Right cardiac atrium (tissue), 5 donors: ENCODE data around the gene PPFIBP2. TPM values are rescaled to one million over a fixed set of nuclear protein-coding genes. Genes with fewer than 3 reads are reported as not detected.

Experiments used
- ATAC-seq, 2 donors: fragments of 200-7000 bp; cut with Tn5 transposase; one replicate each; pipeline versions ENCODE4 v1.8.0 to v1.9.1; 2020; ENCODE audit warnings: moderate library complexity in 2 of 2, mild to moderate bottlenecking in 1 of 2
- DNase-seq, 3 donors: peaks; one replicate each; pipeline ENCODE4 v3.0.0-alpha.2; 2020
- H3K27ac ChIP-seq: one replicate; pipeline ENCODE4 v1.5.1; 2013; ENCODE audit warnings: mild to moderate bottlenecking, low read length, control low read depth, moderate library complexity
- H3K27me3 ChIP-seq: one replicate; pipeline ENCODE4 v1.6.1; 2013; ENCODE audit not compliant: control insufficient read depth, insufficient read depth
- H3K4me1 ChIP-seq: one replicate; pipeline ENCODE4 v1.6.1; 2013; ENCODE audit warnings: low read length; ENCODE audit not compliant: control insufficient read depth, insufficient read depth
- H3K4me3 ChIP-seq: one replicate; pipeline ENCODE4 v1.5.1; 2013; ENCODE audit warnings: low read length, control low read depth
- H3K9me3 ChIP-seq: one replicate; pipeline ENCODE4 v1.6.1; 2013; ENCODE audit warnings: low read length; ENCODE audit not compliant: control insufficient read depth
- WGBS: extraction: QIAGEN DNeasy Blood & Tissue Kit; methylation state at CpG from one replicate; pipeline ENCODE4 v1.1.7; 2013; 5-methylcytosine and 5-hydroxymethylcytosine counted together
- intact Hi-C, 4 donors: fragments of 100-400 bp; cut with DNase I; formaldehyde crosslinking; loops; one replicate each; pipeline versions ENCODE4 v1.11.0 to v1.14.0; 2022 to 2023
- polyA plus RNA-seq: library from polyadenylated mRNA; stranded (reverse); fragments of 200-250 nt; gene quantifications from one replicate; pipeline ENCODE4 v1.2.3, GENCODE V29; 2013
- total RNA-seq, 4 donors: library from RNA; stranded (reverse); fragmentation: NEBNext Ultra II Directional; extraction: Animal tissue kit (Norgen Biotek cat#: 25700); gene quantifications; one replicate each; pipeline ENCODE4 v1.2.1, GENCODE V29; 2021
- donor health status: healthy with polysubstance abuse.
- donor health status: DM: no; HTN: yes; CAD: no.
- donor health status: DM: no; HTN: no; CAD: no.
- donor health status: DM: no; HTN: yes; CAD: no; lungs with severe emphysema.
- donor health status: DM: yes; HTN: yes; CAD: no.

The PPFIBP2 gene
- total and polyA plus RNA-seq, 5 donors, result 13.7 to 45.3 (median 25.0) TPM

GRCh38 chr11:7527029-7527428, 13.2 kb downstream of the PPFIBP2 start:
- no peak for ATAC-seq
- H3K4me1 ChIP-seq, result peaks cover 6% of the 10 kb centered on the region

GRCh38 chr11:7528514-7529049, 14.8 kb downstream of the PPFIBP2 start:
- no peaks in the 10 kb centered on the region for H3K9me3 ChIP-seq
- peaks cover 4% of the 10 kb centered on the region for H3K4me1 ChIP-seq
- ATAC-seq (no peak), DNase-seq (no peak)
- H3K27me3 ChIP-seq, result no peaks in the 10 kb centered on the region
- 96% methylated on average over 4 of the region's 4 CpGs for WGBS
- H3K4me3 ChIP-seq, result no peak overlapping the region
- no peak overlapping the region for H3K27ac ChIP-seq
- intact Hi-C loops, result no loop called here

More at GRCh38 chr11:7527029-7527428, 13.2 kb downstream of the PPFIBP2 start:
- intact Hi-C loops, result no loop called here
- Histone ChIP-seq H3K9me3 (no peaks in the 10 kb centered on the region), H3K4me3 (no peak overlapping the region), H3K27ac (no peak overlapping the region), H3K27me3 (no peaks in the 10 kb centered on the region)
- 69% methylated on average over 1 of the region's 1 CpG for WGBS
- DNase-seq, result no peak

- H3K27me3 ChIP-seq, result no peaks in the 10 kb centered on the region
- no peak overlapping the region for H3K4me3 ChIP-seq
- WGBS, result 89% methylated on average over 1 of the region's 1 CpG
- H3K9me3 ChIP-seq, result no peaks in the 10 kb centered on the region
- intact Hi-C loops, result no loop called here
- no peak for DNase-seq
- no peak for ATAC-seq
- H3K4me1 ChIP-seq, result peaks cover 1% of the 10 kb centered on the region
- H3K27ac ChIP-seq, result no peak overlapping the region
Observed at GRCh38 chr11:7530013-7530640, 16.3 kb downstream of the PPFIBP2 start.

GRCh38 chr11:7531011-7531410, 17.2 kb downstream of the PPFIBP2 start:
- DNase-seq (no peak), ATAC-seq (no peak)
- Histone ChIP-seq H3K27ac (no peak overlapping the region), H3K4me1 (peaks cover 1% of the 10 kb centered on the region), H3K9me3 (no peaks in the 10 kb centered on the region), H3K4me3 (no peak overlapping the region), H3K27me3 (no peaks in the 10 kb centered on the region)
- intact Hi-C loops, result no loop called here

- Histone ChIP-seq H3K27ac (no peak overlapping the region), H3K4me3 (no peak overlapping the region), H3K4me1 (peaks cover 1% of the 10 kb centered on the region), H3K27me3 (no peaks in the 10 kb centered on the region), H3K9me3 (no peaks in the 10 kb centered on the region)
- intact Hi-C loops, result no loop called here
- DNase-seq (peak in 1 of 3 donors; percentile 60), ATAC-seq (no peak)
- WGBS, result 75% methylated on average over 8 of the region's 8 CpGs
Observed at GRCh38 chr11:7532405-7533145, 18.8 kb downstream of the PPFIBP2 start.

- H3K27ac ChIP-seq, result no peak overlapping the region
- DNase-seq (no peak), ATAC-seq (no peak)
- no peaks in the 10 kb centered on the region for H3K9me3 ChIP-seq
- intact Hi-C loops, result no loop called here
- no peak overlapping the region for H3K4me3 ChIP-seq
- peaks cover 1% of the 10 kb centered on the region for H3K4me1 ChIP-seq
- 88% methylated on average over 8 of the region's 8 CpGs for WGBS
- H3K27me3 ChIP-seq, result no peaks in the 10 kb centered on the region
Observed at GRCh38 chr11:7533199-7534041, 19.6 kb downstream of the PPFIBP2 start.

GRCh38 chr11:7534042-7534378, 20.2 kb downstream of the PPFIBP2 start:
- H3K9me3 ChIP-seq, result no peaks in the 10 kb centered on the region
- peaks cover 1% of the 10 kb centered on the region for H3K4me1 ChIP-seq
- no peaks in the 10 kb centered on the region for H3K27me3 ChIP-seq
- intact Hi-C loops, result no loop called here
- H3K4me3 ChIP-seq, result no peak overlapping the region
- ATAC-seq (no peak), DNase-seq (no peak)
- no peak overlapping the region for H3K27ac ChIP-seq

DNA sequence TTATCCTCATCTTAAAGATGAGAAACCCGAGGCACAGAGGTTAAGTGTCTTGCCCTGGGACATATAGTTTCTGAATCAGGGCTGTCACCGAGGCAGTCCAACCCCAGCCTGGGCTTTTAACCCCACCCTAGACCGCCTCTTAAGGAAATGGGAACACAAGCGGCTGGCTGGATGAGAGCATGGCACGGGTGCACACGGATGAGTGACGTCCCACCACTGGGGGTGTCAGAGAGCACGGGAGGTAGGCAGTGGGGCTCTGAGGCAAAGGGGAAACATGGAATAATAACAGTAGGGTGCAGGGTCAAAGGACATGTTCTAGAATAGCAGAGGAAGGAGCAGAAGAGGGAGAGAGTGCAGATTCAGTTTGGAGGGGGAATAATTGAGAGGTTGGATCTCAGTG, 22.3 kb downstream of the PPFIBP2 start:
- H3K4me3 ChIP-seq, result no peak overlapping the region
- intact Hi-C loops, result no loop called here
- no peak overlapping the region for H3K27ac ChIP-seq
- no peaks in the 10 kb centered on the region for H3K9me3 ChIP-seq
- 27% methylated on average over 8 of the region's 8 CpGs for WGBS
- no peaks in the 10 kb centered on the region for H3K27me3 ChIP-seq
- DNase-seq (peak in 1 of 3 donors; percentile 51), ATAC-seq (peak; percentile 27 to 41)
- H3K4me1 ChIP-seq, result peaks cover 1% of the 10 kb centered on the region

DNA sequence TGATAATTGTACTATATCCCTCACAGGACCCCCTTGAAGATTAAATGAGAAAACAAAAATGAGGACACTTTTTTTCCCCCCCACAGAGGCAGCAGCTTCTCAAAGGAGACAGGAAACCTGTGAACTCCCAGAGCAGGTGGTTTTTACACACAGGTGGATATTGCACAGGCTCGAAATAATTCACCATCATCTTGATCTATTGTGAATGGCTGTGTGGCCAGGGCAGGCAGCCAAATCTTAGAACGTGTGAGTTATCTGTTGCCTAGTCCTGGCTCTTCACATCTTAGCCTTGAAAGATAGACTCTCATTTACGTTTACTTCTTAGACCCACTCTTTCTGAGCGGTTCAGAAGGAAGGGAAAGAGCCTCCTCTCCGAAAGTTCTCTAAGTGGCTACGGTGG, 23.5 kb downstream of the PPFIBP2 start:
- no peak overlapping the region for H3K27ac ChIP-seq
- H3K4me3 ChIP-seq, result no peak overlapping the region
- H3K27me3 ChIP-seq, result no peaks in the 10 kb centered on the region
- WGBS, result 75% methylated on average over 6 of the region's 6 CpGs
- intact Hi-C loops, result no loop called here
- no peak for ATAC-seq
- H3K9me3 ChIP-seq, result no peaks in the 10 kb centered on the region
- peaks cover 1% of the 10 kb centered on the region for H3K4me1 ChIP-seq
- no peak for DNase-seq

GRCh38 chr11:7538031-7538430, 24.2 kb downstream of the PPFIBP2 start:
- Histone ChIP-seq H3K9me3 (no peaks in the 10 kb centered on the region), H3K27ac (no peak overlapping the region), H3K4me1 (peaks cover 1% of the 10 kb centered on the region), H3K4me3 (no peak overlapping the region), H3K27me3 (no peaks in the 10 kb centered on the region)
- ATAC-seq (peak; percentile 49 to 82), DNase-seq (peak in 2 of 3 donors; percentile 51 to 73)
- intact Hi-C loops, result no loop called here
- WGBS, result 59% methylated on average over 8 of the region's 8 CpGs
